ENCODE data around the gene PPT2.

The PPT2 gene

DNA sequence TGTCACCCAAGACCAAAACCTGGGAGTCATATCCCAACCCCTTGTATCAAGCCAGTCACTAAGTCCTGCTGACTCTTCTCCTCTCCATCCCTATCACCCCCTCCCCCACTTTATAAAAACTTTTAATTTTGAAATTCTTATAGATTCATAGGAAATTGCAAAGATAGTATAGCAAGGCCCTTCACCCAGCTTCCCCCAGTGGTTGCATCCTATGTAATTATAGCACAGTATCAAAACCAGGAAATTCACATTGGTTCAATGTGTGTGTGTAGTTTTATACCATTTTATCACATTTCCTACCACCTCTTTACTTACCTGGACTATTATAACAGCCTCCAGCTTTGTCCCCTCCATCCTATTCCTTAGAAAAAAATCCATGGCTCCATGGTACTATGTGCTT lies 4.1 kb downstream of the PPT2 start:
- Histone ChIP-seq H3K36me3 (ENCODE audit: control insufficient read depth, insufficient read depth, low read length) (no peaks in the 10 kb centered on the region), H3K4me3 (replicated peaks; ENCODE audit: low read depth, low read length) (no peak overlapping the region), H3K27me3 (replicated peaks; ENCODE audit: control insufficient read depth, insufficient read depth, low read length) (no peaks in the 10 kb centered on the region; the same call in 1 of the 2 replicates)
- TF ChIP-seq, protein P1, sequence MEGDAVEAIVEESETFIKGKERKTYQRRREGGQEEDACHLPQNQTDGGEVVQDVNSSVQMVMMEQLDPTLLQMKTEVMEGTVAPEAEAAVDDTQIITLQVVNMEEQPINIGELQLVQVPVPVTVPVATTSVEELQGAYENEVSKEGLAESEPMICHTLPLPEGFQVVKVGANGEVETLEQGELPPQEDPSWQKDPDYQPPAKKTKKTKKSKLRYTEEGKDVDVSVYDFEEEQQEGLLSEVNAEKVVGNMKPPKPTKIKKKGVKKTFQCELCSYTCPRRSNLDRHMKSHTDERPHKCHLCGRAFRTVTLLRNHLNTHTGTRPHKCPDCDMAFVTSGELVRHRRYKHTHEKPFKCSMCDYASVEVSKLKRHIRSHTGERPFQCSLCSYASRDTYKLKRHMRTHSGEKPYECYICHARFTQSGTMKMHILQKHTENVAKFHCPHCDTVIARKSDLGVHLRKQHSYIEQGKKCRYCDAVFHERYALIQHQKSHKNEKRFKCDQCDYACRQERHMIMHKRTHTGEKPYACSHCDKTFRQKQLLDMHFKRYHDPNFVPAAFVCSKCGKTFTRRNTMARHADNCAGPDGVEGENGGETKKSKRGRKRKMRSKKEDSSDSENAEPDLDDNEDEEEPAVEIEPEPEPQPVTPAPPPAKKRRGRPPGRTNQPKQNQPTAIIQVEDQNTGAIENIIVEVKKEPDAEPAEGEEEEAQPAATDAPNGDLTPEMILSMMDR (IDR thresholded peaks at IDR 0.05; ENCODE audit: insufficient read depth, low read length, poor library complexity, severe bottlenecking), result no peak
- DNase-seq (ENCODE audit: extremely low read depth, insufficient read length), result no peak

DNA sequence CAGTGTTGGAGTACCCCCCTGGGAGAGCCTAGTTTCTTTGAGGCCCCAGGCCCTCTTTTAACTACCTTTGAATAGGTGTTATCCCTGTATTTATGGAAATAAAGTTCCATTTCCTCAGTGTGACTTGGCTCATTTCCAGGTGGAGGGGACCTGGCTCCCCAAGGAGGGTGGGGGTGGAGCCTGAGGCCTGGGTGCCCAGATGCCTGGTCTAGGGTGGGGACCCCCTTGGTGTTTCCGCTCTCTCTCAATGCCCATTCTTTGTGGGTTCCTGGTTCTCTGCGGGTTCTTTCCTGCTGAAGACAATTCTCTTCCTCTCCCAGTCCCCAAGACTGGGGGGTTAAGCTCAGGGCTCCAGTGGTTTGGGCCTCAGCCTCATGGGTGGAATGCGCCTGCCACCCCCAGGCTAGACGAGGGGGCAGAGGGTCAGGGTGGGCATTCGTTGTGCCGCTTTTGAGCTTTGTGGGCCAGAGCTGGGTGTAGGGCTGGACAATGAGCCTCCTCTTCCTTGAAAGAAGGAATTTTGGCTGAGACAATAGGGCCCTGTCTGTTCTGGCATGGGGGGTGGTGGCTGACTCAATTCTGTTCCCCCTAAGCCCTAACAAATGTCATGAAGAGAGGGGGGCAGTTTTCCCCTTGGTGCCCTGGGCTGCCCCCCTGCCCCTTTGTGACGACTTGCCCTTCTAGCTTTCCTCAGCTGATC lies 9.8 kb downstream of the PPT2 start:
- peaks cover 2% of the 10 kb centered on the region for H3K36me3 ChIP-seq (ENCODE audit: control insufficient read depth, insufficient read depth, low read length)
- TF ChIP-seq, protein P1 (IDR thresholded peaks at IDR 0.05; ENCODE audit: insufficient read depth, low read length, poor library complexity, severe bottlenecking), result no peak
- H3K4me3 ChIP-seq (replicated peaks; ENCODE audit: low read depth, low read length), result no peak overlapping the region
- H3K27me3 ChIP-seq (replicated peaks; ENCODE audit: control insufficient read depth, insufficient read depth, low read length), result no peaks in the 10 kb centered on the region
- no peak for DNase-seq (ENCODE audit: extremely low read depth, insufficient read length)

DNA sequence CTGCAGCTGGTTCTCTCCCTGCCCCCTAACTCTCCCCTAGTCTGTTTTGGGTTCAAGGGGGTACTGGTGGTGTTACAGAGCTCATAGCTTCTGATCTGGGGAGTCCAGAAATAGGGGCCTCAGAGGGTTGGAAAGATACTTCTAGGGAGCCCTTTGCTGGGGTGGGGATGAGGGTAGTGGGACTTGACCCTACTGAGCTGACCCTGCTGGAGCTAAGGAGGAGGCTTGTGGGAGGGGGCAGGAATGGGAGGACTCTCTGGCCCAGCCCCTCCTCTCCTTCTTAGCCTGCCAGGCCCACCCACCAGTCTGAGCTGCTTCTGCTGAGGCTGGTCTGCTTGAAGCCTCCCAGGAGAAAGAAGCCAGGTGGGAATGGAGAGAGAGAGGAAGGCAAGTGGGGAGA lies 10.4 kb downstream of the PPT2 start, which contains the start of gene EGFL8:
EGFL8 (plus strand) TSS at position 301 of the 400 bp plus-strand sequence. CDS start 1,571 bp downstream, outside the sequence.
- DNase-seq (ENCODE audit: extremely low read depth, insufficient read length), result no peak
- Histone ChIP-seq H3K36me3 (ENCODE audit: control insufficient read depth, insufficient read depth, low read length) (peaks cover 5% of the 10 kb centered on the region), H3K27me3 (replicated peaks; ENCODE audit: control insufficient read depth, insufficient read depth, low read length) (no peaks in the 10 kb centered on the region), H3K4me3 (replicated peaks; ENCODE audit: low read depth, low read length) (no peak within 1 kb of the TSS)
- TF ChIP-seq, protein P1 (IDR thresholded peaks at IDR 0.05; ENCODE audit: insufficient read depth, low read length, poor library complexity, severe bottlenecking), result no peak

DNA sequence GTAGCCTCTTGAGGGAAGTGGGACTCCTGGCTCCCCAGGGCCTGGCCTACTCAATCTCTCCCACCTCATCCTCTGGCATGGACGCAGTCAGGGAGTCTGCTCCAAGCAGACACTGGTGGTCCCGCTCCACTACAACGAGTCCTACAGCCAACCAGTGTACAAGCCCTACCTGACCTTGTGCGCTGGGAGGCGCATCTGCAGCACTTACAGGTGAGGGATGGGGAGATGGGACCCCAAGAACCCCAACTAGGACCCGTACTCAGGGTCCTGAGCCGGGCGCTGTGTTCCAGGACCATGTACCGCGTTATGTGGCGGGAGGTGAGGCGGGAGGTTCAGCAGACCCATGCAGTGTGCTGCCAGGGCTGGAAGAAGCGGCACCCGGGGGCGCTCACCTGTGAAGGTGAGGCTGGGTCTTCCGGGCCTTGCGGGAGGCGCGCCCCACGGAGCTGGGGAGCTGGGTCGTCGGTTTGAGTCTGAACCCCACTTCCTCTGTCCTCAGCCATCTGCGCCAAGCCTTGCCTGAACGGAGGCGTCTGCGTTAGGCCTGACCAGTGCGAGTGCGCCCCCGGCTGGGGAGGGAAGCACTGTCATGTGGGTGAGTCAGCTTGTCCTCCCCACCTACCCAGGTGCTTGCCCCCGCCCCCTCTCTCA lies 12.6 kb downstream of the PPT2 start:
- TF ChIP-seq, protein P1 (IDR thresholded peaks at IDR 0.05; ENCODE audit: insufficient read depth, low read length, poor library complexity, severe bottlenecking), result no peak
- no peaks in the 10 kb centered on the region for H3K27me3 ChIP-seq (replicated peaks; ENCODE audit: control insufficient read depth, insufficient read depth, low read length)
- DNase-seq (ENCODE audit: extremely low read depth, insufficient read length), result no peak
- peaks cover 19% of the 10 kb centered on the region for H3K36me3 ChIP-seq (ENCODE audit: control insufficient read depth, insufficient read depth, low read length)
- no peak overlapping the region for H3K4me3 ChIP-seq (replicated peaks; ENCODE audit: low read depth, low read length)

DNA sequence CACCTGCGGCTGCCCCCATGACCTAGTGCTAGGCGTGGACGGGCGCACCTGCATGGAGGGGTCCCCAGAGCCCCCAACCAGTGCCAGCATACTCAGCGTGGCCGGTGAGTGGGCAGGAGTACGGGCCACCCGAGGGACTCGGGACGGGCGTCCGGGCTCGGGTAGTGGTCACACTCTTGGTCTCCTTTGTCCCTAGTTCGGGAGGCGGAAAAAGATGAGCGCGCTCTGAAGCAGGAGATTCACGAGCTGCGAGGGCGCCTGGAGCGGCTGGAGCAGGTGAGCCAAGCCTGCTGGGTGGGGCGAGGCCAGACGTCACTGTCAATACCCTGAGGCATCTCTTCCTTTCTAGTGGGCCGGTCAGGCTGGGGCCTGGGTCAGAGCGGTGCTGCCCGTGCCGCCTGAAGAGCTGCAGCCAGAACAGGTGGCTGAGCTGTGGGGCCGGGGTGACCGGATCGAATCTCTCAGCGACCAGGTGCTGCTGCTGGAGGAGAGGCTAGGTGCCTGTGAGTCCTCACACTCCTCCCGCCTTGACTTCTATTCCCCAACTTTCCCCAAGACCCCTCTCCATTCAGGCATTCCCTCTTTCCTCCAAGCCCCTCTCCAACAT lies 13.3 kb downstream of the PPT2 start:
- TF ChIP-seq, protein P1 (IDR thresholded peaks at IDR 0.05; ENCODE audit: insufficient read depth, low read length, poor library complexity, severe bottlenecking), result no peak
- H3K36me3 ChIP-seq (ENCODE audit: control insufficient read depth, insufficient read depth, low read length), result peaks cover 19% of the 10 kb centered on the region
- H3K27me3 ChIP-seq (replicated peaks; ENCODE audit: control insufficient read depth, insufficient read depth, low read length), result no peaks in the 10 kb centered on the region
- no peak overlapping the region for H3K4me3 ChIP-seq (replicated peaks; ENCODE audit: low read depth, low read length)
- no peak for DNase-seq (ENCODE audit: extremely low read depth, insufficient read length)
